GM21360 (cell line): Measurements from ENCODE around the gene SNED1.
"Not testable (repeated sequence)": the region's sequence is repeated elsewhere in the genome, so short reads cannot be mapped to it uniquely, and the experiment has no call there.

Source experiments
- ATAC-seq: cut with Tn5 transposase; IDR thresholded peaks from one replicate; pipeline ENCODE4 v1.9.1; 2021; ENCODE audit warnings: mild to moderate bottlenecking, moderate library complexity; ENCODE audit not compliant: unreplicated experiment

The SNED1 gene

DNA sequence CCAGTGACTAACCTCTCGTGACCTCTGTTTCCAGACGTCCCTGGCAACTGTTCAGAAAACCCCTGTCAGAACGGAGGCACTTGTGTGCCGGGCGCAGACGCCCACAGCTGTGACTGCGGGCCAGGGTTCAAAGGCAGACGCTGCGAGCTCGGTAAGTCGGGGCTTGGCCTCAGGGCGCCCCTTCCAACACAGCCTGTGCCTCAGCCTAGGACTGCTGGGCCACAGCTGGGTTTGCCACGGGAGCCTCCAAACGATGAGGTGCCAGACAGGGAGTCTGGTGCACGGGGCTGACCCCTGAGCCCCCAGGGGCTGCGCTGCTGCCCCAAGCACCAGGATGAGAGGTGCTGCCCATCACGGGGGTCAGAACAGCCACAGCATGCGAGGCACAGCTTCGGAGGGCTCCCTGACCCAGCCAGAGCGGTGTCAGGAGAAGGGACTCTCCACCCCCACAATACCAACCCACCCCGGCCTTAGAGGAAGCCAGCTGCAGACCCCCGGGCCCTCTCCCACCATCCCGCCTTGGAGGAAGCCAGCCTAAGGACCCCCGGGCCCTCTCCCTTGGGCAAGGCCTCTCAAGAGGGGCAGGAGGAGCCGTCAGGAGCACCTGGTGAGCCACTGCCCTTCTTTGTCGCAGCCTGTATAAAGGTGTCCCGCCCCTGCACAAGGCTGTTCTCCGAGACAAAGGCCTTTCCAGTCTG lies 83.4 kb downstream of the SNED1 start:
- no peak for ATAC-seq

- no peak for ATAC-seq
These were observed 84.1 kb downstream of the SNED1 start for GRCh38 chr2:241082341-241083090.

DNA sequence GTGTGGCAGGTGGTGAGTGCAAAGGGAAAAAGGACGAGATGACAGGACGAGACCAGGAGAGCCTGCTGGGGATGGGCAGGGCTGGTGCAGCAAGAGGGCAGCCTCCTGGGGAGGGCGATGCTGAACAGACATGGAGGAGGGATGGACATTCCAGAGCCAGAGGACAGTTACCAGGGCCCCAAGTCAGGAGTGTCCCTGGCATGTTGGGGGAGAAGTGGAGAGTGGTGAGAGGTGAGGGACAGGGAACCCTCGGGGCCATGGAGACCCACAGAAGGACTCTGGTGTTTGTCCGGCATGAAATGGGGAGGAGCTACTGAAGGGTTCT lies 84.6 kb downstream of the SNED1 start:
- ATAC-seq = no peak

DNA sequence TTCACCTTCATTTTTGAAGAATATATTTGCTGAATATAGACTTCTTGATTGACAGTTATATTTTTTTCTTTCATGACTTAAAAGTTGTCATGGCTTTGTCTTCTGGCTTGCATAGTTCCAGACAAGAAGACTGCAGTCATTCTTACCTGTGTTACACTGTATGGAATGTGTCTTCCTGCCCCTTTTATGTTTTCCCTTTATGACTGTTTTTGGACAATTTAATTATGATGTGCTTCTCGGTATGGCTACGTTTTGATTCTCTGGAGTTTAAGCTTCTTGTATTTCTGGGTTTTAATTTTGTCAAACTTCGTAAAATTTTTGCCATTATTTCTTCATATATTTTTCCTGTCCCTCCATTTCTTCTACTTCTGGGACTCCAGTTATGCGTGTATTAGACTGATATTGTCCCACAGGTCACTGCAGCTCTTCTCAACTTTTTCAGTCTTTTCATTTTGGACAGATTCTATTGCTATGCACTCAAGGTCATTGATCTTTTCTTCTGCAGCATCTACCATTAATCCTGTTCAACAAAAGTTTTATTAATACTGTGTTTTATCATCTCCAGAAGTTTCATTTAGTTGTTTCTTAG lies 86.5 kb downstream of the SNED1 start:
- no peak for ATAC-seq

- peak; percentile 62 for ATAC-seq
These were observed 89.2 kb downstream of the SNED1 start for GRCh38 chr2:241087420-241088268.

GRCh38 chr2:241088376-241088775 lies 90.0 kb downstream of the SNED1 start:
- no peak for ATAC-seq

- no peak for ATAC-seq
These were observed 90.6 kb downstream of the SNED1 start for GRCh38 chr2:241088791-241089732.

DNA sequence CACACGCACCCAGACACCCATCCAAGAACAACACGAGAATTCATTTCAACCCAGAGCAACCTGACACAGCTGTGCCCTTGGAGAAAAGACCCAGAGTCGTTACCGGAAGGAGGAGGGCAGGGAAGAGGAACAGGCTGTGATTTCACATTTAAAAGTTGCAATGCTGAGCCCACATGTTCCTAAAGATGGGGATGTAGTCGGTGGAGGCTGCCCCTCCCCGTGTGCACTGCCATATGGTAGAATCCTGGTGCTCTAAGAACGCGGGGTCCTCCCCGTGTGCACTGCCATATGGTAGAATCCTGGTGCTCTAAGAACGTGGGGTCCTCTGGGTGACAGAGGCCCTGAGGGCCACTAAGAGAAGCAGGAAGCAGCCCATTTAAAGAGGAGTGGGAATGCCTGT lies 92.8 kb downstream of the SNED1 start:
- no peak for ATAC-seq

DNA sequence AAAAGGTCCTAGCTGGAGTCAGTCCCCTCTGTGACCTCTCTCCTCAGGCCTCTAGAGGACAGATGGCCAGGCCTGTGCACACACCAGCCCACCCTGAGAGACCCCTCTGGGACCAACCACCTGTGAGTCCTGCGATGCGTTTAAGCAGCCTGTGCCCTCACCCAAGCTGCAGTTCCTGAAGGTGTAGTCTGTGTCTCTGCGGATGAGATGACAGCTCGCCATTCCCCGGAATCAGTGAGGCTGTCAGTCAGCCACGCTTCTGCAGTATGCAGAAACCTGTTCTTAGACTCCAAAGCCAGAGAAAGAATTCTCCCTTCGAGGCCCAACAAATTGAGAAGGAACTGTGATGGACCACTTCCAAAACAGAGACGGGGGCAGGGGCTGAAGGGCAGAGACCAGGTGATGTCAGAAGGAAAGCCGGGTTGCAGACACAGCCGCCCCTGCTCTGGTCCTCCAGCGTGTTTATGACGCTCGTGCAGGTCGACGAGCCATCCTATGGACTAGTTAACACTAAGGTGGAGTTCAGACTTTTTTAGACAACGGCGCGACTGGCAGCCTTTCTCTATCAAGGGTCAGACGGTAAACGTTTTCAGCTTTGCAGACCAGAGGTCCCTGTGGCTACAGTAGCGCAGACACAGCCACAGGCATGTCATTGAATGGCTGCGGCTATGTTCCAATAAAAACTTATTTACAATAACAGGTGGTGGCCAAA lies 93.5 kb downstream of the SNED1 start:
- no peak for ATAC-seq

- ATAC-seq = no peak
These were observed 94.3 kb downstream of the SNED1 start for GRCh38 chr2:241092677-241093076.

DNA sequence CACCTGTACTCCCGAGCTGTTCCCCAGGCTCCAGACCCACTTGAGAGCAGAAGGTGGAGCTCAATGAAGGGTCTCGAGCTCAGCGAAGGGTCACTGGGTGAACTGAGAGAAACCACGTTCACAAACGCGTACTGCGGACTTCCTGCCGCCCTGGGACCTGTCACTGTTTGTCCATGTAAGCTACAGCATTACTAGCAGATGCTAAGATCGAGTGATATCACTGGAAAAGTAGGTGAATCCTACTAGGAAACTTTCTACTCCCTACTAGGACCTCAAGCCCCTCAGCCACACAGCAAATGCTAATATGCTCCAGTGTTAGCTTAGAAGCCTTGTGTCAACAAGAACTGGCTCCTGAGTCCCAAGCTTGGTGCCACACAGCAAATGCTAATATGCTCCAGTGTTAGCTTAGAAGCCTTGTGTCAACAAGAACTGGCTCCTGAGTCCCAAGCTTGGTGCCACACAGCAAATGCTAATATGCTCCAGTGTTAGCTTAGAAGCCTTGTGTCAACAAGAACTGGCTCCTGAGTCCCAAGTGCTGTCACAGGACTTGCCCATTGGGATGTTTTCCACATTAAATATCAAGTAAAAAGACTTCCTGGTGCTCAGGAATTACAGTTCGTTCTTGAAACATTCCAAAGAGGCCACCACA lies 94.8 kb downstream of the SNED1 start:
- ATAC-seq = not testable (repeated sequence)

DNA sequence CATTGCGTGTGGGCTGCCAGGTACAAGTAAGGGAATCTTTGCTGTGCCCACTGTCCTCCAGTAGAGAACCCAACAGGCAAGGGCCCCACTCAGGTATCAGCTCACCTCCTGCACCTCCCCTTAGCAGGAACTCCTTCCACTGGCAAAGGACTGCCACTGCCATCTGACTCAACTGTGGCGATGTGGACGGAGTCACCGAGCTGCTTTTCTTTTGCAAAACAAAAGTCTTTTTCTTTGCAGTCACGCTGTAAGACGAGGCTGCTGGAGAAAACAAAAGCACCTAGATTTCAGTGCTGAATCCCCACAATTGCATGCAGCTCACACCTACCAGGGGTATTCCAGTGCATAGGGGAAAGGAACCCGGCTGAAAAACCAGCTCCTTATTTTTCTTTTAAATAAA lies 95.8 kb downstream of the SNED1 start:
- no peak for ATAC-seq

GRCh38 chr2:241094924-241095420 lies 96.6 kb downstream of the SNED1 start:
- no peak for ATAC-seq

GRCh38 chr2:241095594-241096290 lies 97.3 kb downstream of the SNED1 start:
- ATAC-seq = no peak

- no peak for ATAC-seq
These were observed 98.6 kb downstream of the SNED1 start for GRCh38 chr2:241096979-241097378.

DNA sequence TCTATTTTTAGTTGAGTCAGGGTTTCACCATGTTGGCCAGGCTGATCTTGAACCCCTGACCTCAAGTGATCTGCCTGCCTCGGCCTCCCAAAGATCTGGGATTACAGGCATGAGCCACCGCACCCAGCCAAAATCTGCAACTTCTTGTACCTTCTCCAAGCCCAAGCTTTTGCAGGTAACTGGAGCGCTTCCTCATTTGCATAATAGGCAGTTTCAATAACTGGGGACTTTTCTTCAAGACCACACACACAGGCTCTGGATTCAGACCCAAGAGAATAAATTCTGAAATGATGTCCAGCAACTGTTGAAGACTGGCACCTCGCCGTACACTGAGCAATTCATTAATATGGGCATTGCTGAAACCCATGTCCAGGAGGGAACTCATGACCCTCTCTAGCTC lies 100.8 kb downstream of the SNED1 start:
- no peak for ATAC-seq

GRCh38 chr2:241102239-241102803 lies 103.9 kb downstream of the SNED1 start, which contains the start of gene MTERF4:
TSS of gene MTERF4 (minus strand) at chr2:241102287. CDS start at chr2:241102273, 14 bp downstream.
- ATAC-seq = peak; percentile 85

- no peak for ATAC-seq
These were observed 104.8 kb downstream of the SNED1 start for GRCh38 chr2:241103176-241103595.
